GM19438 (cell line): Measurements from ENCODE around the gene MITF.

Experiments
- ATAC-seq: cut with Tn5 transposase; IDR thresholded peaks from one replicate; pipeline ENCODE4 v1.9.1; 2021; ENCODE audit warnings: low read depth; ENCODE audit not compliant: unreplicated experiment

The MITF gene

GRCh38 chr3:69753179-69753775 is 14.0 kb downstream of the MITF start:
- ATAC-seq, result no peak

- no peak for ATAC-seq
Observed at GRCh38 chr3:69755795-69756194, 16.5 kb downstream of the MITF start.

GRCh38 chr3:69761896-69762767 is 22.9 kb downstream of the MITF start:
- ATAC-seq, result no peak

- ATAC-seq, result no peak
Observed at GRCh38 chr3:69762768-69763229, 23.5 kb downstream of the MITF start.

- ATAC-seq, result no peak
Observed at GRCh38 chr3:69763458-69763857, 24.2 kb downstream of the MITF start.

GRCh38 chr3:69764121-69764741 is 25.0 kb downstream of the MITF start:
- ATAC-seq, result no peak

GRCh38 chr3:69764861-69765260 is 25.6 kb downstream of the MITF start:
- ATAC-seq, result no peak

GRCh38 chr3:69766638-69767037 is 27.4 kb downstream of the MITF start:
- ATAC-seq, result no peak

- no peak for ATAC-seq
Observed at GRCh38 chr3:69767571-69767970, 28.3 kb downstream of the MITF start.

- ATAC-seq, result no peak
Observed at GRCh38 chr3:69768438-69768837, 29.2 kb downstream of the MITF start.

- no peak for ATAC-seq
Observed at GRCh38 chr3:69770219-69770618, 31.0 kb downstream of the MITF start.

GRCh38 chr3:69770976-69771634 is 31.8 kb downstream of the MITF start:
- ATAC-seq, result no peak

- no peak for ATAC-seq
Observed at GRCh38 chr3:69772152-69772867, 33.0 kb downstream of the MITF start.

GRCh38 chr3:69774029-69774428 is 34.8 kb downstream of the MITF start:
- no peak for ATAC-seq

- no peak for ATAC-seq
Observed at GRCh38 chr3:69775751-69776150, 36.5 kb downstream of the MITF start.

GRCh38 chr3:69776289-69776688 is 37.0 kb downstream of the MITF start:
- ATAC-seq, result no peak

GRCh38 chr3:69776920-69777581 is 37.8 kb downstream of the MITF start:
- ATAC-seq, result no peak

GRCh38 chr3:69777582-69777967 is 38.3 kb downstream of the MITF start:
- no peak for ATAC-seq

- no peak for ATAC-seq
Observed at GRCh38 chr3:69781593-69781992, 42.3 kb downstream of the MITF start.

GRCh38 chr3:69784954-69785514 is 45.8 kb downstream of the MITF start:
- ATAC-seq, result no peak
